Measurements from ENCODE around the gene CAPN5.
A peak's percentile ranks its signal among the peaks of the same experiment; 100 is the strongest.

CAPN5 gene

DNA sequence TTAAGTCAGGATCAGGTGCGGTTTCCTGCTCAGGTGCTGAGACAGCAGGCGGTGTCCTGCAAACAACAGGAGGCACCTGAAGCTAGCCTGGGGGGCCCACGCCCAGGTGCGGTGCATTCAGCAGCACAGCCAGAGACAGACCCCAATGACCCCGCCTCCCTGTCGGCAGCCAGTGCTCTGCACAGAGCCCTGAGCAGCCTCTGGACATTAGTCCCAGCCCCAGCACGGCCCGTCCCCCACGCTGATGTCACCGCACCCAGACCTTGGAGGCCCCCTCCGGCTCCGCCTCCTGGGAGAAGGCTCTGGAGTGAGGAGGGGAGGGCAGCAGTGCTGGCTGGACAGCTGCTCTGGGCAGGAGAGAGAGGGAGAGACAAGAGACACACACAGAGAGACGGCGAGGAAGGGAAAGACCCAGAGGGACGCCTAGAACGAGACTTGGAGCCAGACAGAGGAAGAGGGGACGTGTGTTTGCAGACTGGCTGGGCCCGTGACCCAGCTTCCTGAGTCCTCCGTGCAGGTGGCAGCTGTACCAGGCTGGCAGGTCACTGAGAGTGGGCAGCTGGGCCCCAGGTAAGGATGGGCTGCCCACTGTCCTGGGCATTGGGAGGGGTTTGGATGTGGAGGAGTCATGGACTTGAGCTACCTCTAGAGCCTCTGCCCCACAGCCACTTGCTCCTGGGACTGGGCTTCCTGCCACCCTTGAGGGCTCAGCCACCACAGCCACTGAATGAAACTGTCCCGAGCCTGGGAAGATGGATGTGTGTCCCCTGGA lies 61.3 kb downstream of the CAPN5 start, which contains the start of gene MYO7A:
Gene MYO7A, plus strand, starts transcription at position 327 of the 772 bp plus-strand sequence. CDS start 2,389 bp downstream, outside the sequence.
- Mint-ChIP-seq H3K27me3 (no peaks in the 10 kb centered on the region), H3K9me3 (no peaks in the 10 kb centered on the region), H3K4me3 (peak within 1 kb of the TSS; percentile 35), H3K27ac (no peak within 1 kb of the TSS), H3K4me1 (ENCODE audit: low read depth) (peaks cover 6% of the 10 kb centered on the region), H3K36me3 (ENCODE audit: low read depth) (no peaks in the 10 kb centered on the region)

DNA sequence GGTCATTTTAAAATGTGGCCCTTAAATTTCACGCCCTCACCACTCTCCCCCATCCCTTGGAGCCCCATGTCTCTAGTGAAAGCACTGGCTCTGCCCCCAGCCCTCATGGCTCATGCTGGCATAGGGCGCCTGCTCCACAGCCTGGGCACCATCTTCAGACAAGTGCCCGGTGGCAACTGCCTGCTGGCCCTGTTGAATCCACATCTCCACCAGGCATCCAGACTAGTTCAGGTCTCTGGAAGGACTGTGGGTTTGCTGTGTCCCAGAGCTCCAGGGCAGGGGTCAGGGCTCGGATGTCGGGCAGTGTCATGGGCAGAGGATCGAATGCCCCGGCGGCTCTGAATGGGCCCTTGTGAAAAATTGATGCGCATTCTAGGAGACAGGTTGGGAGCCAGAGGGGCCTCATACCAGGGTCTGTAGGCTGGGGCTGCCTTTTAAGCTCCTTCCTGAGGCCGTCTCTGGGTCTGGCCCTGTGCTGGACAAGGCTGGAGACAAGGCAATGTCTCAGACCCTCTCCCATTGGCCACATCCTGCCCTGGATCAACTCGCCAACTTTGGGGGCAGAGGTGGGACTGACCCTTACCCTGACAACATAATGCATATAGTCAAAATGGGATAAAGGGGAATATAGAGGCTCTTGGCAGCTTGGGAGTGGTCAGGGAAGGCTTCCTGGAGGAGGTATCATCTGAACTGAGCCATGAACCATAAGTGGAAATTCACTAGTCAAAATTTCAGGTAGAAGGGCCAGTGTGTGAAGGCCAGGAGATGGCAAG lies 62.5 kb downstream of the CAPN5 start:
- H3K36me3 Mint-ChIP-seq (ENCODE audit: low read depth), result no peaks in the 10 kb centered on the region
- no peaks in the 10 kb centered on the region for H3K9me3 Mint-ChIP-seq
- H3K4me1 Mint-ChIP-seq (ENCODE audit: low read depth), result peaks cover 6% of the 10 kb centered on the region
- H3K27ac Mint-ChIP-seq, result no peak overlapping the region
- H3K27me3 Mint-ChIP-seq, result no peaks in the 10 kb centered on the region
- H3K4me3 Mint-ChIP-seq, result no peak overlapping the region

DNA sequence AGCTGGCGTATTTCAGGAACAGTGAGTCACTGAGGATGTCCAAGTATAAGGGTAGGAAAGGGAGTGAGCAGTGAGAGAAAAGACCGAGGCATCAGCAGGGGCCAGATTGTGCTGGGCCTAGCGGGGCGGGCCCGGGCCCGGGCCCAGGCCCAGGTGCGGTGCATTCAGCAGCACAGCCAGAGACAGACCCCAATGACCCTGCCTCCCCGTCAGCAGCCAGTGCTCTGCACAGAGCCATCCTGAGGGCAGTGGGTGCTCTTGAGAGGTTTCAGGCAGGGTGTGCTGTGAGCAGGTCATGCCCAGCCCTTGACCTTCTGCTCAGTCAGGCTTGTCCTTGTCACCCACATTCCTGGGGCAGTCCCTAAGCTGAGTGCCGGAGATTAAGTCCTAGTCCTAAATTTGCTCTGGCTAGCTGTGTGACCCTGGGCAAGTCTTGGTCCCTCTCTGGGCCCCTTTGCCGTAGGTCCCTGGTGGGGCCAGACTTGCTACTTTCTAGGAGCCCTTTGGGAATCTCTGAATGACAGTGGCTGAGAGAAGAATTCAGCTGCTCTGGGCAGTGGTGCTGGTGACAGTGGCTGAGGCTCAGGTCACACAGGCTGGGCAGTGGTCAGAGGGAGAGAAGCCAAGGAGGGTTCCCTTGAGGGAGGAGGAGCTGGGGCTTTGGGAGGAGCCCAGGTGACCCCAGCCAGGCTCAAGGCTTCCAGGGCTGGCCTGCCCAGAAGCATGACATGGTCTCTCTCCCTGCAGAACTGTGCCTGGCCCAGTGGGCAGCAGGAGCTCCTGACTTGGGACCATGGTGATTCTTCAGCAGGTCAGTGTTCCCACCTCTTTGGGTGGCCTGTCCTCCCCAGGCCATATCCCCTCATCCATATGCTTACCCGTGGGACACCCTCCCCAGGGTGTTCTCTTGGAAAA lies 63.3 kb downstream of the CAPN5 start:
- Mint-ChIP-seq H3K27ac (no peak overlapping the region), H3K36me3 (ENCODE audit: low read depth) (no peaks in the 10 kb centered on the region), H3K27me3 (no peaks in the 10 kb centered on the region), H3K9me3 (no peaks in the 10 kb centered on the region), H3K4me1 (ENCODE audit: low read depth) (peaks cover 6% of the 10 kb centered on the region), H3K4me3 (no peak overlapping the region)

- peaks cover 3% of the 10 kb centered on the region for H3K27me3 Mint-ChIP-seq
- no peaks in the 10 kb centered on the region for H3K36me3 Mint-ChIP-seq (ENCODE audit: low read depth)
- no peak overlapping the region for H3K4me3 Mint-ChIP-seq
- peaks cover 11% of the 10 kb centered on the region for H3K4me1 Mint-ChIP-seq (ENCODE audit: low read depth)
- H3K9me3 Mint-ChIP-seq, result no peaks in the 10 kb centered on the region
- no peak overlapping the region for H3K27ac Mint-ChIP-seq
Observed at GRCh38 chr11:77130763-77131513, 64.2 kb downstream of the CAPN5 start.

DNA sequence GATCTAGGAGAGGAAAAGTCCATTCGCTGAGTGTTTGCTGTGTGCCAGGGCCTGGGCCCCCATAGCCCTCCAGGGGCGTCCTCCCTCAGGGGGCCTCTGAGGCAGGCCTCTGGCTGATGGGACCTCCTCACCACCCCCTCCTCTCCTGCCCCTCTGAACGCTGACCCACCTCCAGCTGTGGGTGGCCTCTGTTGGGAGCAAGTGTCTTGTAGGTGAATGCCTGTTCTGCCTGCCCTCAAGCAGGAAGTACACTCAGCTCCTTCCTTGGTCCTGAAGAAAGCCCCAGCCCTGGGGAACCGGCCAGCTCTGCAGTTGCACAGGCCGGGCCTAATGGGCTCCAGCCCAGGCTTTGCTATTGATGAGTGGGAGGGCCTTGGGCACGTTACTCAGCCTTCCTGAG lies 64.8 kb downstream of the CAPN5 start:
- H3K27ac Mint-ChIP-seq, result no peak overlapping the region
- H3K36me3 Mint-ChIP-seq (ENCODE audit: low read depth), result no peaks in the 10 kb centered on the region
- no peaks in the 10 kb centered on the region for H3K9me3 Mint-ChIP-seq
- H3K27me3 Mint-ChIP-seq, result peaks cover 10% of the 10 kb centered on the region
- peaks cover 18% of the 10 kb centered on the region for H3K4me1 Mint-ChIP-seq (ENCODE audit: low read depth)
- H3K4me3 Mint-ChIP-seq, result no peak overlapping the region

DNA sequence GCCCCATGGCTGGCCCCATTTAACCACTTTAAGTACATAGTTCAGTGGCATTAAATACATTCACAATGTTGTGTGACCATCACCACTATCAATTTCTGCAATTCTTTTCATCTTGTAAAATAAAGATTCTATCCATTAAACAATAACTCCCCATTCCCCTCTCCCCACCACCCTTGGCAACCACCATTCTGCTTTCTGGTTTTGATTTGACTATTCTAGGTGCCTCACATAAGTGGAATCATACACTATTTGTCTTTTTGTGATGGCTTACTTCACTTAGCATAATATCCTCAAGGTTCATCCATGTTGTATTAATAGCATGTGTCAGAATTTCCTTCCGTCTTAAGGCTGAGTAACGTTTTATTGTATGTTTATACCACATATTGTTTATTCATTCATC lies 68.3 kb downstream of the CAPN5 start:
- no peak overlapping the region for H3K4me3 Mint-ChIP-seq
- H3K27me3 Mint-ChIP-seq, result peaks cover 35% of the 10 kb centered on the region
- no peaks in the 10 kb centered on the region for H3K36me3 Mint-ChIP-seq (ENCODE audit: low read depth)
- H3K27ac Mint-ChIP-seq, result no peak overlapping the region
- H3K9me3 Mint-ChIP-seq, result no peaks in the 10 kb centered on the region
- peaks cover 11% of the 10 kb centered on the region for H3K4me1 Mint-ChIP-seq (ENCODE audit: low read depth)

GRCh38 chr11:77136074-77136473 lies 69.3 kb downstream of the CAPN5 start:
- Mint-ChIP-seq H3K27ac (no peak overlapping the region), H3K27me3 (peaks cover 35% of the 10 kb centered on the region), H3K9me3 (no peaks in the 10 kb centered on the region), H3K4me3 (no peak overlapping the region), H3K36me3 (ENCODE audit: low read depth) (no peaks in the 10 kb centered on the region), H3K4me1 (ENCODE audit: low read depth) (peaks cover 11% of the 10 kb centered on the region)

DNA sequence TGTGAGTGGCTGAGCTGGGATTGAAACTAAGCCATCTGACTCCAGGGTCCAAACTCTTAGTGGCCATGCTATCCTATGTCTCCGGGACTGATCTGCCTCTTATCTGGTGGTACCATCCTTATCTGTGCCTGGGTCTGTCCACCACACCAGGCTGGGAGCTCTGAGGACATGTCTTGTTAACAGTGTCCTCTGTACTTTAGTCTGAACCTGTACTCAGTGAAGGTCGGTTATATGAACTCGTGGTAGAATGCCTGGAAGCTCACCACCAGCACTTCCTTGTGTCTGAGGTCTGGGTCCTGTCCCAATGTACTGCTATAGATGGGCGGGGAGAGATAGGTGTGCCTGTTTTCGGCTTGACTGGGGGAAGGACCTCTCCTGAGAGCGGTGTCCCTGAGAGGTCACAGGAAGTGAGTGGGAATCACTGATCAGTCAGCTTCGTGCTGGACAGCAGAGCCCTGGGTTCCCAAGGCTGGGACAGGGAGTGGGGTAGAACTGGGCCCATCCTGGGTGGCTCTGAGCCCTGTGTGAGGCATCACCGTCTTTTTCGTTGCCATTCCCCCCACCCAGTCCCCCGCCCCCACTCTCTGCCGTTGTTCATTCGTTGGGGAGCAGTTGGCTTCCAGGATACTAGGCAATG lies 70.1 kb downstream of the CAPN5 start:
- H3K4me3 Mint-ChIP-seq, result no peak overlapping the region
- H3K27me3 Mint-ChIP-seq, result peaks cover 35% of the 10 kb centered on the region
- H3K4me1 Mint-ChIP-seq (ENCODE audit: low read depth), result peaks cover 16% of the 10 kb centered on the region
- H3K27ac Mint-ChIP-seq, result no peak overlapping the region
- H3K36me3 Mint-ChIP-seq (ENCODE audit: low read depth), result no peaks in the 10 kb centered on the region
- H3K9me3 Mint-ChIP-seq, result no peaks in the 10 kb centered on the region

DNA sequence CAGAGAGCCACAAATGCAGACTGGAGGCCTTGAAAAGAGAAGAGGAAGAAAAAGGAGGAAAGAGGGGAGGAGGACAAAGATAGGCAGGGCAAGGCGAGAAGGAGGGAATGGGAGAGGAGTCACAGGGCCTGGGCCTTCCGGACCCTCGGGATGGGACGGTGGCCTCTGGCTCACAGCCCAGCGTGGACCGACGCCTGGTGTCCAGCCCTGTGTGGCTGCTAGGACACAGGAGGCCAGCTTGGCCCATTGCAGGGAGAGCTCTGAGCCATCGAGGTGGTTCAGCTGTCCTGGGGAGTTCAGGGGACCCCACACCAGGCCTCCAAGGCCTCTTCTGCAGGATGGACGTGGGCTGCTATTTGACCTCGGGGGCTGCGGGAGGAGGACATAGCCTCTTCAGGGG lies 70.7 kb downstream of the CAPN5 start:
- no peaks in the 10 kb centered on the region for H3K9me3 Mint-ChIP-seq
- H3K27me3 Mint-ChIP-seq, result peaks cover 35% of the 10 kb centered on the region
- peaks cover 21% of the 10 kb centered on the region for H3K4me1 Mint-ChIP-seq (ENCODE audit: low read depth)
- H3K4me3 Mint-ChIP-seq, result no peak overlapping the region
- H3K36me3 Mint-ChIP-seq (ENCODE audit: low read depth), result no peaks in the 10 kb centered on the region
- no peak overlapping the region for H3K27ac Mint-ChIP-seq

GRCh38 chr11:77138106-77138649 lies 71.4 kb downstream of the CAPN5 start:
- peaks cover 27% of the 10 kb centered on the region for H3K4me1 Mint-ChIP-seq (ENCODE audit: low read depth)

GRCh38 chr11:77139201-77139600 lies 72.4 kb downstream of the CAPN5 start:
- no peaks in the 10 kb centered on the region for H3K9me3 Mint-ChIP-seq
- no peaks in the 10 kb centered on the region for H3K36me3 Mint-ChIP-seq (ENCODE audit: low read depth)
- peaks cover 29% of the 10 kb centered on the region for H3K4me1 Mint-ChIP-seq (ENCODE audit: low read depth)
- no peak overlapping the region for H3K27ac Mint-ChIP-seq
- H3K27me3 Mint-ChIP-seq, result peaks cover 35% of the 10 kb centered on the region
- H3K4me3 Mint-ChIP-seq, result no peak overlapping the region

More at GRCh38 chr11:77138106-77138649, 71.4 kb downstream of the CAPN5 start:
- H3K27me3 Mint-ChIP-seq, result peaks cover 35% of the 10 kb centered on the region
- H3K27ac Mint-ChIP-seq, result no peak overlapping the region
- no peaks in the 10 kb centered on the region for H3K9me3 Mint-ChIP-seq
- no peaks in the 10 kb centered on the region for H3K36me3 Mint-ChIP-seq (ENCODE audit: low read depth)
- no peak overlapping the region for H3K4me3 Mint-ChIP-seq

DNA sequence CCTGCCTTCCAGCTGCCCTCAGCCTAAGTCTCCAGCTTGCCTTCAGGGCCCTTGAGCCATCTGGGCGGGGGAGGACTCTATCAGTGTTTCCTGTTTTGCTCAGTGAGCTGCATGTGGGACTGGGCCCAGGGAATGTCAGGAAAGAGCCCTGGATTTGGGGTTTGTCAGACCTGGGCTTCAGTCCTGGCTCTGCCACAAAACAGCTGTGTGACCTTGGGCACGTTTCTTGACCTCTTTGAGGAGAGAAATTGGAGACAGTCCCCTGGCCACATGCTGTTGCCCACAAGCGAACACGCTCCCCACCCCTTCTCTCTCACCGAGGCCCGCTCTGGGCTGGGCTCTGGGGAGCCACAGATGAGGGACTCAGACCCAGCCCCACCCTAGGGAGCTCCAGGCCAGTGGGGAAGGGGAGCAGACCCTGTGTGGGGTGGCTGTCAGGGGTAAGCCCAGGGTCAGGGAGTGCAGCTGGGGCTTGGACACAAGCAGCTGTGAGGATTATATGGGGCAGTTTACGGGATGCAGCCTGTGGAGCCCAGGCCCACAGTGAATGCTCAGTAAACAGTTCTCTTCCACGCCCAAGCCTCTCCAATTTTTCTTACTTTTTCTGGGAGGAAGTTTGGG lies 73.6 kb downstream of the CAPN5 start:
- peaks cover 29% of the 10 kb centered on the region for H3K4me1 Mint-ChIP-seq (ENCODE audit: low read depth)
- no peak overlapping the region for H3K27ac Mint-ChIP-seq
- peaks cover 35% of the 10 kb centered on the region for H3K27me3 Mint-ChIP-seq

DNA sequence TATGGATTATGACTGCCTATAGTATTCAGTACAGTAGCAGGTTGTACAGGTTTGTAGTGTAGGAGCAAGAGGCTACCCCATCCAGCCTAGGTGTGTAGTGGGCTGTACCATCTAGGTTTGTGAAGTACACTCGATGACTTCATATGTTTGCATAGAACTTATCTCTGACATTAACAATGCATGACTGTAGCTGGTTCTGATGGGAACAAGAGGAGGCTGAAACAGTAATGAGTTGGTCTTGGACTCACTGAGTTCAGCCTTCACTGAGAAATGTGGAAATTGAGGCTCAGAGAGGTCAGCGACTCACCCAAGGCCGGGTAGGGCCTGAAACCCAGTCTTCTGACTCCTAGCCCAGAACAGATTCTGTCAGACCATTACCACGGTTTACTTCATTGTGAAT lies 74.3 kb downstream of the CAPN5 start:
- no peaks in the 10 kb centered on the region for H3K9me3 Mint-ChIP-seq
- peaks cover 23% of the 10 kb centered on the region for H3K4me1 Mint-ChIP-seq (ENCODE audit: low read depth)
- no peak overlapping the region for H3K27ac Mint-ChIP-seq
- H3K36me3 Mint-ChIP-seq (ENCODE audit: low read depth), result no peaks in the 10 kb centered on the region
- no peak overlapping the region for H3K4me3 Mint-ChIP-seq
- peaks cover 31% of the 10 kb centered on the region for H3K27me3 Mint-ChIP-seq

More for the DNA sequence above, 73.6 kb downstream of the CAPN5 start:
- Mint-ChIP-seq H3K36me3 (ENCODE audit: low read depth) (no peaks in the 10 kb centered on the region), H3K4me3 (no peak overlapping the region), H3K9me3 (no peaks in the 10 kb centered on the region)

Data from stimulated activated naive CD8-positive, alpha-beta T cell treated with anti-CD3 and anti-CD28 coated beads, Interleukin-15, Interleukin-2, amounts not matched to agents 100 ng/mL and 50 ng/mL, for 24 hours (primary cell).